VCaP (cell line): Measurements from ENCODE around the gene FURIN.
"Not testable (repeated sequence)": the region's sequence is repeated elsewhere in the genome, so short reads cannot be mapped to it uniquely, and the experiment has no call there.

Source experiments
- H3K27ac ChIP-seq: fragments of 450-650 bp; 2 replicates; pipeline ENCODE4 v1.5.1; 2017
- TF ChIP-seq, protein P1 (sequence below): fragments of 450-650 bp; conservative IDR thresholded peaks from 2 replicates; pipeline ENCODE4 v1.5.1; 2017; ENCODE audit warnings: mild to moderate bottlenecking, moderate library complexity

FURIN gene

DNA sequence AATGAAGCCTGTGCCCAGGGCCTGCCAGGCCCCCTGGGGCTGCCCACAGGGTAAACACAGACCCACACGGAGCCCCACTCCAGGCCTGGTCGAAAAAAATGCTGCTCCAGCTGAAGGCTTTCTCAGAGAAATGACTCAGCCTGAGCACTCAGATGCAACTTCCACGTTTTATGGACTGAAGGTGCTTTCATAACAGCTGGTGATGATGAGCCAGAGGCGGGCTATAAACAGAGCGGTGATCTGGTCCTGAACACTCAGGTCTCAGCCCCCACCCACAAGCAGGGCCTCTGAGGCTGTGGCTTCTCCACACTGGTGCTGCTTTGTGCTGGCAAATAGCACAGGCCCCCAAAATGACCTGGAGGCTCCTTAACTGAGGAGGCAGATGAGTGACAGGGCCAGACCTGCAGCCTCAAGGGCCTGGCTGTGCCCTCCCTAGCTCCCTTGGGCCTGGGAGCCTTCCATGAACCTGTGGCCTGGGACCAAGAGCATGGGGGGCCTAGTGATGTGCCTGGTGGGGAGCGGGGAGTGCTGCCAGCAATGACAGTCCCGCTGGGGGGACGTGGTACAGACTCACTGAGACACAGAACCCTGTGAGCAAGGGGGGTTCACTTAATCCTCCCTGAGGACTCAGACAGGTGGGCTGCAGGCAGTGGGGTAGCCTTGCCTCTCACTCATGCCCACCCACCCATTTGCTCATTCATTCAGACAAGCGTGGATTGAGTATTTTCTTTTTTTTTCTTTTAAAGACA is 23.0 kb upstream of the FURIN start:
- TF ChIP-seq, protein P1, sequence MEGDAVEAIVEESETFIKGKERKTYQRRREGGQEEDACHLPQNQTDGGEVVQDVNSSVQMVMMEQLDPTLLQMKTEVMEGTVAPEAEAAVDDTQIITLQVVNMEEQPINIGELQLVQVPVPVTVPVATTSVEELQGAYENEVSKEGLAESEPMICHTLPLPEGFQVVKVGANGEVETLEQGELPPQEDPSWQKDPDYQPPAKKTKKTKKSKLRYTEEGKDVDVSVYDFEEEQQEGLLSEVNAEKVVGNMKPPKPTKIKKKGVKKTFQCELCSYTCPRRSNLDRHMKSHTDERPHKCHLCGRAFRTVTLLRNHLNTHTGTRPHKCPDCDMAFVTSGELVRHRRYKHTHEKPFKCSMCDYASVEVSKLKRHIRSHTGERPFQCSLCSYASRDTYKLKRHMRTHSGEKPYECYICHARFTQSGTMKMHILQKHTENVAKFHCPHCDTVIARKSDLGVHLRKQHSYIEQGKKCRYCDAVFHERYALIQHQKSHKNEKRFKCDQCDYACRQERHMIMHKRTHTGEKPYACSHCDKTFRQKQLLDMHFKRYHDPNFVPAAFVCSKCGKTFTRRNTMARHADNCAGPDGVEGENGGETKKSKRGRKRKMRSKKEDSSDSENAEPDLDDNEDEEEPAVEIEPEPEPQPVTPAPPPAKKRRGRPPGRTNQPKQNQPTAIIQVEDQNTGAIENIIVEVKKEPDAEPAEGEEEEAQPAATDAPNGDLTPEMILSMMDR = no peak

DNA sequence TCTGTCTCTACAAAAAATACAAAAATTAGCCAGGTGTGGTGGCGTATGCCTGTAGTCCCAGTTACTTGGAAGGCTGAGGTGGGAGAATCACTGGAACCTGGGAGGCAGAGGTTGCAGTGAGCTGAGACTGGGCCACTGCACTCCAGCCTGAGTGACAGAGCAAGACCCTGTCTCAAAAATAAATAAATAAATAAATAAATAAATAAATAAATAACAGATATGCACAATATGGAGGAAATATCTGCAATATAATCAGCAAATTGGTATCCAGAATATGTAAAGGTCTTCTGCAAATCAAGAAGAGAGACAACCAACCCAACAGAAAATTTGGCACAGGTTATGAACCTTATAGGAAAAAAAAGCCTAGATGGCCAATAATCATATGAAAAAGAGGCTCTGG is 19.0 kb upstream of the FURIN start:
- H3K27ac ChIP-seq = not testable (repeated sequence)

More for the DNA sequence above, 23.0 kb upstream of the FURIN start:
- H3K27ac ChIP-seq = no peak overlapping the region

DNA sequence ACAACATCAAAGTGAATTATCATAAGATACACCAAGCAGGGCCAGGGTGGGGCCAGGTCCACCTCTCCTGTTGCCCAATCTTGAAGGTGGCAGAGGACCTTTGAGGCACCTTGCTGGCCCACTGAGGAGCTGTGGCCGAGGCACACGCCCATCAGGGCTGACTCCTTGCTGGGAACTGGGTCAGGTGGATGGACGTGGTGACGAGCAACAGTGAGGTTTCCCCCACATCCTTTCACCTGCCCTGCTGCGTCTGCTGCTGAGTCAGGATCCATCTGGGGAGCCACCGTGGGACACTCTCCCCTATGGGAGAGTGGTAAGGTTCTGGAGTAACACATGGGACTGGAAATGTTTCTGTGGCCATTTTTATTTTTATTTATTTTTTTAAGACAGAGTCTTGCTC is 17.3 kb upstream of the FURIN start:
- H3K27ac ChIP-seq = no peak overlapping the region
- TF ChIP-seq, protein P1 = no peak

DNA sequence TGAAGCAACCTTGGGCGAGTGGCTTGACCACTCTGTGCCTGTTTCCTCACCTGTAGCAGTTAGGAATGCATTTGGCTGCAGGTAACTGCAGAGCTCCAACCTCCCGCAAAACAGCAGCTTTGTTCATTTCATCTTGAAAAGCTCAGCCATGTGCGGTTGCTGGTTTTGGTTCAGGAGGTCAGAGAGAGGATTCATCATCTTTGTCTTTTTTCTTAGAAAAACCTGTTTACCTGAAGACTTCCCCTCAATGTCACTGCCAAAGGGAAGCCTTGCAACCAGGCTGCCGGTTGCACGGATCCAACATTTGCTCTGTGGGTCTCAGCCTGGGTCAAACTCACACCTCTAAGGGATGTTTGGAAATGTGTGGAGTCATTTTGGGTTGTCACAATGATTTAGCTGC is 16.4 kb upstream of the FURIN start:
- H3K27ac ChIP-seq = no peak overlapping the region

DNA sequence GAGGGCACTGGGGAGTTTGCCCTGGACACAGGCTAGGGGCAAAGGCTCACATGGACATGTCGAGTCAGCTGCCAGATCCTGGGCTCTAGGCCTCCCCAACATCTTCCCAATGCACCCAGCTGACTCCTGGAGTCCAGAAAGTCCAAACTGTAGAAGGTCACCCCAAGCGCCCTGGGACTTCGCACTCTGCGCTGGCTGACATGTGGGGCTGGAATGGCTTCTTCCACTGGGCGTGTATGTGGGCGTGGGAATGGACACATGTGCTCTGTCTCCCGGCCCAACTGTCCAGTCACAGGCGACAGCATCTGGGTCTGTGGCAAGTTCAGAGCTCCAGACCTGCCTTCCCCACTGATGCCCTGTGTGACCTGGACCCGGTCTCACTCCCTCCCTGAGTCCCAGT is 13.2 kb upstream of the FURIN start:
- TF ChIP-seq, protein P1 = no peak
- no peak overlapping the region for H3K27ac ChIP-seq

More for the DNA sequence above, 16.4 kb upstream of the FURIN start:
- TF ChIP-seq, protein P1 = no peak

DNA sequence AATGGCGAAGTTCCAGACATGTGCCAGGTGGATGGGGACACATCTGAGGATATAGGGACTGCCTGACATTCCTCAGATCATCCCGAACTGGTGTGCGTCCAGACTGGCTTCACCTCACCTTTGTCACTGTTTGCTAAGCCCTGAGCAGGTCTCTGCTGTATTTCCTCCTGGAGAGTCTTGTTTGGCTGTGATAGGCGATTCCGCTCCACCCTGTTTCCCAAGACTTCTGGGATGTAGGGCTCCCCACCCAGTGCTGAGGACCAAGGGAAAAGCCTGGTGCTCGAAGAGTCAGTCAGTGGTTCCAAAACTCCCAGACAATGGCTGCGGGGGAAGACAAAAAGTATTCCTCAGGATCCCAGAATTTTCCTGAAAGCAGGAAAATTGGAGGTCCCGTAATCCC is 11.1 kb upstream of the FURIN start:
- TF ChIP-seq, protein P1 = no peak
- no peak overlapping the region; the same call in 1 of the 2 replicates for H3K27ac ChIP-seq

DNA sequence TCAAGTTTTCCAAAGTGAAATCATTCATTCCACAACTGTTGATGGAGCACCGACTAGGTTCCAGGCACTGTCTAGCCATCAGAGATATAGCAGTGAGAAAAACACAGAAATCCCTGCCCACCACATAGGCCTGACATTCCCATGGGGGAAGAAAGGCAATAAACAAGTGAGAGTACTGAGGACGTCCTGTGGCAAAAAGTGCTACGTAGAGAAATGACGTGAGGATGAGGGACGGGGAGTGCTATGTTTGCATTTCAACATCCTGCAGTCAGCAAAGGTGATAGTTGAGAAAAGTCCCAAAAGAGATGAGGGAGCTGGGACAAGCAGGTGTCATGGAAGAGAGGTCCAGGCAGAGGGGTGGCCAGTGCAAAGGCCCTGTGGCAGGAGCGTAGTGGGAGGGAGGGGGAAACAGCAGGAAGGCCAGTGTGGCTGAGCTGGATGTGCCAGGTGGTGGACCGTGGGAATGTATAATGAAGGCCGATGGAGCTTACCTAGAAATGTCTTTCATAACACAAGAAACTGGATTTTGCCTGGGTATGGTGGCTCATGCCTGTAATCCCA is 10.4 kb upstream of the FURIN start:
- TF ChIP-seq, protein P1 = no peak
- H3K27ac ChIP-seq = no peak overlapping the region
